IgD-negative memory B cell (primary cell): Measurements from ENCODE around the gene RPS6KL1. TPM values are rescaled to one million over a fixed set of nuclear protein-coding genes. Genes with fewer than 3 reads are reported as not detected.

ENCODE experiments used
- H3K27ac Mint-ChIP-seq, 3 donors: one replicate each; pipeline ENCODE4 v1.8.0; 2020 to 2022; ENCODE audit warnings: mild to moderate bottlenecking in 3 of 3, mixed read lengths in 3 of 3, moderate library complexity in 1 of 3
- H3K27me3 Mint-ChIP-seq: one replicate; pipeline ENCODE4 v1.8.0; 2021; ENCODE audit warnings: mixed read lengths
- H3K36me3 Mint-ChIP-seq: one replicate; pipeline ENCODE4 v1.8.0; 2020; ENCODE audit warnings: mild to moderate bottlenecking, mixed read lengths
- H3K4me1 Mint-ChIP-seq, 3 donors: one replicate each; pipeline ENCODE4 v1.8.0; 2020 to 2022; ENCODE audit warnings: mixed read lengths in 3 of 3, mild to moderate bottlenecking in 1 of 3
- H3K4me3 Mint-ChIP-seq, 4 donors: one replicate each; pipeline ENCODE4 v1.8.0; 2020 to 2022; ENCODE audit warnings: mild to moderate bottlenecking in 4 of 4, mixed read lengths in 4 of 4, moderate library complexity in 3 of 4
- H3K9me3 Mint-ChIP-seq, 3 donors: one replicate each; pipeline ENCODE4 v1.8.0; 2020 to 2021; ENCODE audit warnings: mixed read lengths in 3 of 3, mild to moderate bottlenecking in 1 of 3
- polyA plus RNA-seq: library from polyadenylated mRNA; unstranded; fragments of 300-500 nt; fragmentation: Illumina TruSeq; gene quantifications from one replicate; pipeline ENCODE4 v1.2.3, GENCODE V29; 2021

The RPS6KL1 gene
- polyA plus RNA-seq, 1 donor from 2014 or later: 1.4 TPM

DNA sequence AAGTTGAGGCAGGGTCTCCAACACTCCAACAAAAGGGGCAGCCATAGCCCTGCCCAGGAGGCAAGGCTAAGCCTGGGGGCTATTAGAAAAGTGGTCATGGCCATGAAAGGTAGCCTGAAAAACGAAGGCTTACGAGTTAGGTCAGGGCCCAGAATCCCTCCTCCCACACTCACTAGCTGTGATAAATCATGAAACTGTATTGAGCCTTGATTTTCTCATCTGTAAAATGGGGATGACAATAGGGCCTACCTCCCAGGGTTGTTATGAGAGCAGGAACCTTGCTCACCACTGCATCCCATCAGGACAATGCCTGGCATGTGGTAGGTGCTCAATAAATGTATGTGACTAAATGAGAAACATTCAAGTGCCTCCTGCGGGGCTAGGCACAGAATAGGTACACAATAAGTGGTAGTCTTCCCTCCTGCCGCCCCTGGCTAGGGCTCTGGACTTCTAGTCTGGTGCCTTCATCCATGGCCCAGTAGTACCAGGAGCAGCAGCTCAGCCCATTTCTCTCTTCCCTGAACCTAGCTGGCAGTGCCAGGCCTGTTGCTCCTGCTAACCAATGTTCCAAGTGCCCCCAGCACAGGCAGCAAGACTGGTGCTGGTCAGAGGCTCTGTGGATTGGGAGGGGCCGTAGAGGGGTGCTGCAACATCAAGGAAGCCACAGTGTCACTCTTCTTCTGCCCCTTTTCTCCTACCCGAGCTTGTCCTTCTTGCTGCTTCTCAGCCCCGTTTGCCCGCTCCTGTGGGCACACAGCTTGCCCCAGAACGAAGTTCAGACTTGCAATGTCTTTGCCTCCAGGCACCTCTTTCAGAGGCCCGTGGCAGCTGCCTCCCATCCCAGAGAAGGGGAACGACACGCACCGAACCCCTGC, 24.5 kb upstream of the RPS6KL1 start:
- Mint-ChIP-seq H3K27ac (no peak overlapping the region), H3K4me1 (peaks cover 16 to 17% (median 17%) of the 10 kb centered on the region in 3 donors), H3K27me3 (peaks cover 6% of the 10 kb centered on the region), H3K9me3 (no peaks in the 10 kb centered on the region), H3K4me3 (no peak overlapping the region), H3K36me3 (no peaks in the 10 kb centered on the region)

DNA sequence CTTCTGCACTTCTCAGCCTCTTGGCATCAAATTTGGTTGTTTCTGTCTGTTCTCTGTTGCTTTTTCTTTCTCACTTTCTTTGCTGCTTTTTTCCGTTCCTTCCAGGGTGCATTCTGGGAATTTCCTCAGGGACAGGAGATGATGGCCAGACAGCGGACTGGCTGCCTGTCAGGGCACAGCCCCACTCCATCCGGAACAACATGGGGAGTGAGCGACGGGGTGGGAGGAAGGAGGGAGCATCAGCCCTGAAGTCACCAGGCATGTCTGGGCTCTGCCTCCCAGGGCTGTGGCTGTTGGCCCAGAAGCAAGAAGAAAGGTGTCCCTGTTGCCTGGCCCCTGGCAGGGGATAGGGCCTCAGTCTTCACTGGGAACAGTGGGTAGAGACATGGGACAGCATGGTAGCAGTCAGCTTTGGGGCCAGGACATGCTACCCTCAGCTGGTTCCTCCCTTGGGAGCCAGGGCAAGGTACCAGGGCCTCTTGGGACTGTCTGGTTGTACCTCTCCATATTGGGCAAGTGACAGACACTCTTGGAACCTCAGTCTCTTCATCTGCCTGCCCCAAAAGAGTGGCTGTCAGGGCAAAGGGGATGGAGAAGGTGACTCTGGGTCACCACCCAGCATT, 23.7 kb upstream of the RPS6KL1 start:
- H3K36me3 Mint-ChIP-seq: no peaks in the 10 kb centered on the region
- peaks cover 6% of the 10 kb centered on the region for H3K27me3 Mint-ChIP-seq
- H3K4me3 Mint-ChIP-seq: peak overlapping the region in 2 of 4 donors; percentile 3 to 19
- peak overlapping the region in 1 of 3 donors; percentile 72 for H3K27ac Mint-ChIP-seq
- H3K4me1 Mint-ChIP-seq: peaks cover 18 to 24% (median 23%) of the 10 kb centered on the region in 3 donors
- no peaks in the 10 kb centered on the region for H3K9me3 Mint-ChIP-seq

DNA sequence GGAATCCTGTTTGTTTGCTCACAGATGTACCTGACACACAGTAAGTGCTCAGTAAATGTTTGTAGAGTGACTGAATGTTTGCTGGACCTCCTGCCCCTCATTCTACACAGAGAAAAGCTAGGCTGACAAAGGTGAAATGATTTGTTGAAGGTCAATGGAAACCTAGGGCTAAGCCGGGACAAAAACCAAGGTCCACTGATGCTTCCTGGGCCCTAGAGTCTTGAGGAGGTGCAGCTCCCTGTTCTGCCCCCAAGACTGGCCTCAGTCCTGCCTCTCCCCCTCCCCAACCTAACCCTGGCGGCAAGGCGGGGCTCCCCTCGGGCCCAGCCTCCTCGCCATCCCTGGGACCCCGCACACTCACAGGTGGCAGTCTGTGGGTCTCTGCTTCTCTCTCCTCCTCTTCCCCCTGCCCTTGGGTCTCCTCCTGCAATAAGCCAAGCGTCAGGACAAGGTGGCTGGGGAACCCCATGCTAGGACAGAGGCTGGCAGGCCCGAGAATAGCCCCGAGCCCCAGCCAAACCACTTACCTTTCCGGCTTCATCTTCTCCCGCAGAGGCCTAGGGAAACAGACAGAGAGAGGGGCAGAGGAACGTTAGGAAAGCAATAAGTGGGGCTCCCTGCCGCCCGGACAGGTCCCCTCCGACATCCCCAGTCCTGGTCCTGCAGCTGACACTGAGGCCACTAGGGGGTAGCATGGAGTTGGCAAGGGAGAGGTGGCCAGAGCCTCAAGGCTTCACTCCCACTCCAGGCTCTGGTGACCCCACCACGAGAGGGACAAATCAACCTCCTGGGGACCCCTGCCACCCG, 23.0 kb upstream of the RPS6KL1 start:
- H3K27me3 Mint-ChIP-seq: peaks cover 3% of the 10 kb centered on the region
- H3K9me3 Mint-ChIP-seq: no peaks in the 10 kb centered on the region
- peak overlapping the region in 3 of 4 donors; percentile 19 to 66 (median 58) for H3K4me3 Mint-ChIP-seq
- H3K36me3 Mint-ChIP-seq: no peaks in the 10 kb centered on the region
- peaks cover 23 to 31% (median 30%) of the 10 kb centered on the region in 3 donors for H3K4me1 Mint-ChIP-seq
- H3K27ac Mint-ChIP-seq: peak overlapping the region in 1 of 3 donors; percentile 72

DNA sequence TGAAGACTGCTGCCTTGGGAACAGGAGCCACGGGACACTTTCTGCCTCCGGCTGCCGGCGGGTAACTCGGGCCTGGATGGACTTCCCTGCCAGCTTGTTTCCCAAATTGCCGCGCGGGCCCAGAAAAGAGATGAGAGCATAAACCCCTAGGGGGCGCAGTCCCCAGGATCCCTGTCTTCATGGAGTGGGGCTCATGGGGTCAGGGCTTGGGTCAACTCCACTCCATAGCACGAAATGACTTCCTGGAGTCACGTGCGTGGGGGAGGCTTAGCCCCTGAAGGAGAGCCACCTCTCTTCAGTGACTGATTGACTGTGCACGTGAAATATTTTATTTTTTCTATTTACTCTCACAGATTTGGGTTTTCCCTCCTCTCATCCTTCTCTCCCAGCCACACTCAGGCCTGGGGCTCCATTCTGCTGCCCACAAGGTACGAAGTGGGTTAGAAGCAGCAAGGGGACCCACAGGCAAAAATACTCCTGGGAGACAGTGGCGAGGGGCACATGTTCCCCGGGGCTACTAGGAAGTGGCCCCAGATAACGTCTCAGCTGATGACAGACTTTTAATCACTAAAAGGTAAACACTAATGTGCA, 22.3 kb upstream of the RPS6KL1 start:
- Mint-ChIP-seq H3K4me1 (peaks cover 25 to 35% (median 35%) of the 10 kb centered on the region in 3 donors), H3K4me3 (no peak overlapping the region), H3K36me3 (no peaks in the 10 kb centered on the region), H3K27me3 (peaks cover 3% of the 10 kb centered on the region), H3K27ac (no peak overlapping the region), H3K9me3 (no peaks in the 10 kb centered on the region)

DNA sequence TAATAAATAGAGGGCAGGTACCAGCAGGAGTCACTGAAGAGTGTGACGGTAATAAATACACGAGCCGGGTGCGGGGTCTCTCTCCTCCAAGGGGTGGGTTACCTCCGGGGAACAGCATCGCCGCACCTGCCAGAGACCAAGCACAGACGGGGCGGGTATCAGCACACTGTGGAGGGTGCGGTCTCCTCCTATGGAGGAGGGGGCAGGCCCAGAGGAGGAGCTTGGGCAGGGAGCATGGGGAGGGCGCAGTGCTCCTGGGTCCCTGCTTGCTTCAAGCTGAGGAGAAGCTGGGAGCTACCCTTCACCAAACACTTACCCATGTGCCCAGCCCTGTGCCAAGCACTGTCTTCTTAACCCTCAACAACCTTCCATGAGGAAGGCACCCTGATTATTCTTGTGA, 19.5 kb upstream of the RPS6KL1 start:
- Mint-ChIP-seq H3K27me3 (no peaks in the 10 kb centered on the region), H3K4me1 (peaks cover 40 to 45% (median 42%) of the 10 kb centered on the region in 3 donors), H3K4me3 (peak overlapping the region in 3 of 4 donors; percentile 50 to 93 (median 74)), H3K9me3 (no peaks in the 10 kb centered on the region), H3K27ac (peak overlapping the region in 2 of 3 donors; percentile 87 to 95), H3K36me3 (no peaks in the 10 kb centered on the region)

DNA sequence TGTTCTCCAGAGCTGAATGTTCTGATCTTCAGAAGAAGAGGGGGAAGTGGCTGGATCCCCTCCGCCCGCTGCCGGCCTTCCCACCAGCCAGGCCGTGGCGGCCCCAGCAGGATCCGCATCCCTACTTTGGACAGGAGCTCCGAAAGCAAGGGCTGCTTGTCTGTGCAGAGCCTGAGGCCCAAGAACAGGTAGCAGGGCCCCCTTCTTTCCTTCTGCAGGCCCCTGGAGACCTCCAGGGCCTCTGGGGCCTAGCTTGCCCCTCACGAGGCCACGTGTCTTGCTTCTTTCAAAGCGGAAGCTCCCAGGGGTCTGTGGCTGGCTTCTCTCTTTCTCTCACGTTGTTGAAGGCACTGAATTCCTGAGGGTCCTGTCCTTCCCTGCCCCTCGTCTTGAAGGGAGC, 19.1 kb upstream of the RPS6KL1 start:
- peaks cover 40 to 45% (median 42%) of the 10 kb centered on the region in 3 donors for H3K4me1 Mint-ChIP-seq
- no peaks in the 10 kb centered on the region for H3K9me3 Mint-ChIP-seq
- no peaks in the 10 kb centered on the region for H3K36me3 Mint-ChIP-seq
- peak overlapping the region; percentile 38 to 93 (median 82) for H3K4me3 Mint-ChIP-seq
- H3K27me3 Mint-ChIP-seq: no peaks in the 10 kb centered on the region
- peak overlapping the region; percentile 87 to 95 (median 91) for H3K27ac Mint-ChIP-seq

DNA sequence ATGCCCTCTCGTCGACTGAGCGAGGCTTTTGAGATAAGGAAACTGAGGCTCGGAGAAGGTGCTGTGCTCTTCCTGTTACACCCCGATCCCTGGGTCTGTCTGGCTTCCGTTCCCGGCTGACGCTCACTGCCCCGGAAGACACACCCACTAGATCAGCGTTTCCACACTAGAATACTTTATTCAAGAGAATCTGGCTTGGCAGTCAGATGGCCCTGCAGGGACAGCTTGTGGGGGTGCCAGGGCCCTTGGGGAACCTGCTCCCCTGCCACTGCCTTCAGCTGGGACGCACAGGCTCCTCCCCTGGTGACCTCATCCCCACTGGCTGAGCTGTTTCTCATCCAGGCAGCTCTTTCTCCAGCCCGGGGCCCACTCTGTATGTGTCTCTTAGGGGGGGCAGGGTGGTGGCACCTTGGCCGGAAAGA, 18.6 kb upstream of the RPS6KL1 start:
- no peaks in the 10 kb centered on the region for H3K27me3 Mint-ChIP-seq
- peak overlapping the region; percentile 38 to 93 (median 82) for H3K4me3 Mint-ChIP-seq
- no peaks in the 10 kb centered on the region for H3K36me3 Mint-ChIP-seq
- peak overlapping the region; percentile 87 to 95 (median 91) for H3K27ac Mint-ChIP-seq
- H3K9me3 Mint-ChIP-seq: no peaks in the 10 kb centered on the region
- peaks cover 39 to 44% (median 44%) of the 10 kb centered on the region in 3 donors for H3K4me1 Mint-ChIP-seq

DNA sequence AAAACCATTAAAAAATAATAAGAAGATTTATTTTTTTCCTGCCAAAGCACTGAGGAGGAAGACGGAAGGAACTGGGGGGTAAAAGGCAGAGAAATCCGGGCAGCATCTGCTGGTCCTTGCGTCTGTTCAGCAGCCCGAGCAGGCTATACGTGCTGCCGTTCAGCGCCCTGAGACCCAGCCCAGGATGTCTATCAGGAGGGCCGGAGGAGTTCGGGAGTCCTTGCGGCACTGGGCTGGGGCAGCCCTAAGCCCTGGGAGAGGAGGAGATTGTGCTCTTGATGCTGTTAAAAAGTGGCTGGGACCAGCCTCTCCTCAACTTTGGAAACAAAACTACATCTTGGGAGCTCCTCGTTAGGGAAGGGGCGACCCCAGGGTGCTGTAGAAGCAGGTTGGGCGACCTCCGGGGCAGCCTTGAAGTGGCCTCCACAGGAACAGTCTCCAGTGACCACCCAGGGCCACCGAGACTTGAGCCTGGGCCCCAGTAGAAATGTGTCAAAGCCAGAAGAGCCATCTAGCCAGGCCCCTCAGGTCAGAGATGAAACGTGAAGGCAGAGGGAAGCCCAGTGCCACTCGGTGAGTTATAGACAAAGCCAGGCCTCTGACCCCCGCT, 18.0 kb upstream of the RPS6KL1 start:
- Mint-ChIP-seq H3K9me3 (no peaks in the 10 kb centered on the region), H3K36me3 (no peaks in the 10 kb centered on the region), H3K27ac (peak overlapping the region; percentile 72 to 96 (median 87)), H3K4me3 (peak overlapping the region in 3 of 4 donors; percentile 38 to 93 (median 92)), H3K4me1 (peaks cover 36 to 40% (median 38%) of the 10 kb centered on the region in 3 donors), H3K27me3 (no peaks in the 10 kb centered on the region)

DNA sequence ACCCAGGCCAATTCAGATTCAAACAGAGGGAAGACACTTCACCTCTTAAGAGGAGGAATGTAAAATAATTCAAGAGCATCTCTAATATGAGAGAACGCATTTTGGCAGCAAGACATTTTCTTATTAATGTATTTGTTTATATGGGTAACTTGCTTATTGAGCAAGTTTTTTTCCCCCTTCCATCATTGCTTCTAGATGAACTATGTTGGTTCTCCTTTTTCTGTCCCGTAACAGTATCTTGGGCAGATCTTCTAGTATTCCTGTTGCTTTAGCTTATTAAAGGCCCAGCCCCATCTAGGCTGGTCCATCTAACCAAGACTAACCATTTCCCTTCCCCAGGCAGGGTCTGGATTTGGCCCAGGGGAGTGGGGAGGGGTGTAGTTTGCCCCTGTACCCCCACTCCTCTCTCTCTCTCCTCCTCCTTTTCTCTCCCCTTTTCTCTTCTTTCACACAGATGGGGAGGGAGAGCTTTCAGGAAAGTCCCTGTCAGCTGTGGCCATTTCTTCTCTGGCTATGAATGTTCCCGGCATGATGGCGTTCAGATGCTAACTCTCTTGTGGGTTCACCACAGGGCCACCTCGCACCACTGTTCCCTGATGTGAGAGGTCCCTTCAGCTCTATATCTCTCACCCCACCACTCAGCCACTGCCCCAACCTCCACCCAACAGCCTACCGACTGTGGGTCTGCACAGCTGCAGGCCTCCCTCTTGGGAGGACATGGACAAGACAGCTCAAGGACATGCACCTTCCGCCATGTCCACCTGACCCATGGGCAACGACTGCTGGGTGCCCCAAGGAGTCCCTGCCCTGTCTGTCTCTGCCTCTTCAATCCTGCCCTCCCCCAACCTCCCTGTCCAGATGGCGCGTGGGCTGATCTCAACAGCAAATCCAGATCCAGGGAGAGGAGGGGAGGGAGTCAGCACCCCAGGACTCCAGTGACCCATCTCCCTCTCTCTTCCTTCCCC, 15.8 kb upstream of the RPS6KL1 start:
- no peaks in the 10 kb centered on the region for H3K36me3 Mint-ChIP-seq
- peaks cover 2% of the 10 kb centered on the region for H3K27me3 Mint-ChIP-seq
- H3K4me1 Mint-ChIP-seq: peaks cover 38 to 39% (median 38%) of the 10 kb centered on the region in 3 donors
- H3K9me3 Mint-ChIP-seq: no peaks in the 10 kb centered on the region
- peak overlapping the region in 1 of 4 donors; percentile 27 for H3K4me3 Mint-ChIP-seq
- H3K27ac Mint-ChIP-seq: peak overlapping the region in 1 of 3 donors; percentile 56

DNA sequence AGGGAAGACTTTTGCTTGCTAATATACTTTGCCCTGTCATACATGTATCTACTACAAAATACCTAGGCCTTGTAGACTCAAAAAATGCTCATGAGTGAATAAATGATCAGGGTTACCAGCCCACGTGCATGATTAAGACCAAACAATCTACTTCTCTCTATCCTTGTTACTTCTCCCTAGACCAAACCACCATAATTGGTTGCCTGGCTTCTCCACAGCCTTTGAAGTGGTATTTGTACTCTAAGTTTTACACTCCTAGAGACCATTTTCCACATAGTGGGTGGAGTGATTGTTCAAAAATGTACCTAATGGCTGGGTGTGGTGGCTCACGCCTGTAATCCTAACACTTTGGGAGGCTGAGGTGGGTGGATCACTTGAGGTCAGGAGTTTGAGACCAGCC, 14.1 kb upstream of the RPS6KL1 start:
- H3K4me1 Mint-ChIP-seq: peaks cover 33 to 36% (median 36%) of the 10 kb centered on the region in 3 donors
- H3K27me3 Mint-ChIP-seq: peaks cover 5% of the 10 kb centered on the region
- H3K9me3 Mint-ChIP-seq: no peaks in the 10 kb centered on the region
- H3K36me3 Mint-ChIP-seq: peaks cover 2% of the 10 kb centered on the region
- no peak overlapping the region for H3K4me3 Mint-ChIP-seq
- no peak overlapping the region for H3K27ac Mint-ChIP-seq

DNA sequence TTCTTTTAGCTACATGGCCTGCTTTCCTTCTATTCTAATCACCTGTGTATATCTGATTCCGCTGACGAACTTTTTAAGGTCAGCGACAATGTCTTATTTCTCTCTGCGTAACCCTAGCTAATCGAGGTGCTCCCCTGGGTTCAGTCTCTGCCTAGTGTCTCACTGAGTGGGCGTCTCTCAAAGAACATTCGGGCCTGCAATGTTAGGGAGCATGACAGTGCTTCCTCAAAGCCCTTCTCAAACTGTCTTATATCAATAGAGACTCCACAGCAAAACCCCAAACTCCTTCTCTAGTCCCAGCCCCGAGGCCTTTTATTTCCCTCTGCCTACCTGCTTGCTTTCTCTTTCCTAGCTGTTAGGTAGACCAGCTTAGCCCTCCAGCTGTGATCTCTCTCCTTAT, 13.7 kb upstream of the RPS6KL1 start:
- peak overlapping the region in 1 of 3 donors; percentile 20 for H3K27ac Mint-ChIP-seq
- peaks cover 30 to 33% (median 32%) of the 10 kb centered on the region in 3 donors for H3K4me1 Mint-ChIP-seq
- H3K27me3 Mint-ChIP-seq: peaks cover 5% of the 10 kb centered on the region
- no peak overlapping the region for H3K4me3 Mint-ChIP-seq
- peaks cover 2% of the 10 kb centered on the region for H3K36me3 Mint-ChIP-seq
- no peaks in the 10 kb centered on the region for H3K9me3 Mint-ChIP-seq

DNA sequence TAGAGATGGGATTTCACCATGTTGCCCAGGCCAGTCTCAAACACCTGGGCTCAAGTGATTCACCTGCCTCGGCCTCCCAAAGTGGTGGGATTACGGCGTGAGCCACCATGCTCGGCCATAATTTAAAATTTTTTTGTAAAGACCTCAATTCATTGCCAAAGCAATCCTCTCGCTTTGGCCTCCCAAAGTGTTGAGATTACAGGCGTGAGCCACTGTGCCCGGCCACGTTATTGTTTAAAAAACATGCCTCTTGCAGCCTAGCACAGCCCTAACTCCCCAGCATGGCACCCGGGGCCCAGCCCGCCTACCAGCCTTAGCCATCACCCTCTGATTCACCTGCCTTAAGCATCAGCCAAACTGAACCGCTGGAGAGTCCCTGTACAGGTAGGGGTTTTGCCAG, 13.1 kb upstream of the RPS6KL1 start:
- Mint-ChIP-seq H3K4me1 (peaks cover 24 to 29% (median 27%) of the 10 kb centered on the region in 3 donors), H3K36me3 (peaks cover 2% of the 10 kb centered on the region), H3K27ac (peak overlapping the region in 1 of 3 donors; percentile 20)

DNA sequence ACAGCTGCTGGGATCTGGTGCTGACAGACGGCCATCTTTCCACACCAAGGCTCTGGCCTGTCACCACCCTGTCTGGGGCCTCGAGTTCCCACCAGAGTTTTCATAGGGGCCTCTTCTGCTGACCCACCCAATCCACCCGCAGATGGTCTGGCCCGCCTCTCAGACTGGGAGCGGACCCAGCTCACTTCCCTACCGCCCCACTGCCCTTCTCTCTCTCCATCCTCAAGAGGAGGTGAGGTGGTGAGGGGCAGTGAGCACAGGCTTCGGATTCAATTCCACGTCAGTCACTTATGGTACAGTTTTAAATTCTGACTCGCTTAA, 12.3 kb upstream of the RPS6KL1 start:
- H3K27me3 Mint-ChIP-seq: peaks cover 5% of the 10 kb centered on the region
- H3K9me3 Mint-ChIP-seq: no peaks in the 10 kb centered on the region
- H3K4me1 Mint-ChIP-seq: peaks cover 19 to 26% (median 22%) of the 10 kb centered on the region in 3 donors
- no peak overlapping the region for H3K4me3 Mint-ChIP-seq
- peaks cover 2% of the 10 kb centered on the region for H3K36me3 Mint-ChIP-seq
- H3K27ac Mint-ChIP-seq: no peak overlapping the region

More for the DNA sequence above, 13.1 kb upstream of the RPS6KL1 start:
- Mint-ChIP-seq H3K4me3 (no peak overlapping the region), H3K27me3 (peaks cover 5% of the 10 kb centered on the region), H3K9me3 (no peaks in the 10 kb centered on the region)
